Liver (tissue), 9 donors: ENCODE measurements around the gene SCRN1. TPM values are rescaled to one million over a fixed set of nuclear protein-coding genes. Genes with fewer than 3 reads are reported as not detected.

Experiments used
- DNase-seq: peaks from one replicate; pipeline ENCODE4 v3.0.0-alpha.2; 2017; ENCODE audit warnings: low spot score
- H3K27ac ChIP-seq, 2 donors: one replicate each; pipeline ENCODE4 v1.7.0; 2013; ENCODE audit warnings: inconsistent platforms in 2 of 2, low read length in 2 of 2, control low read depth in 1 of 2, low read depth in 1 of 2, mild to moderate bottlenecking in 1 of 2
- H3K27me3 ChIP-seq, 4 donors: one replicate each; pipeline versions ENCODE4 v1.6.1 to v1.7.0; 2013; ENCODE audit warnings: low read length in 3 of 4, inconsistent platforms in 1 of 4, mild to moderate bottlenecking in 1 of 4, moderate library complexity in 1 of 4; ENCODE audit not compliant: control insufficient read depth in 4 of 4, insufficient read depth in 4 of 4
- H3K36me3 ChIP-seq, 4 donors: one replicate each; pipeline versions ENCODE4 v1.6.1 to v1.7.0; 2013; ENCODE audit warnings: low read length in 3 of 4, mild to moderate bottlenecking in 3 of 4, low read depth in 1 of 4, moderate library complexity in 1 of 4; ENCODE audit not compliant: control insufficient read depth in 4 of 4, insufficient read depth in 3 of 4
- H3K4me1 ChIP-seq, 4 donors: one replicate each; pipeline versions ENCODE4 v1.6.1 to v1.7.0; 2013; ENCODE audit warnings: low read length in 3 of 4, mild to moderate bottlenecking in 3 of 4, moderate library complexity in 1 of 4; ENCODE audit not compliant: control insufficient read depth in 4 of 4, insufficient read depth in 4 of 4
- H3K4me3 ChIP-seq, 3 donors: one replicate each; pipeline versions ENCODE4 v1.6.1 to v1.7.0; 2013; ENCODE audit warnings: low read length in 3 of 3, control low read depth in 1 of 3, low read depth in 1 of 3, mild to moderate bottlenecking in 1 of 3
- H3K9ac ChIP-seq, 2 donors: one replicate each; pipeline ENCODE4 v1.7.0; 2013; ENCODE audit warnings: low read length in 2 of 2, mild to moderate bottlenecking in 2 of 2, moderate library complexity in 2 of 2, control low read depth in 1 of 2, low read depth in 1 of 2
- H3K9me3 ChIP-seq, 4 donors: one replicate each; pipeline versions ENCODE4 v1.6.1 to v1.7.0; 2013; ENCODE audit warnings: low read length in 3 of 4; ENCODE audit not compliant: control insufficient read depth in 4 of 4
- EGR1 ChIP-seq, 2 donors: IDR thresholded peaks; 2 replicates each; pipeline ENCODE4 v1.6.1; 2016 to 2018; ENCODE audit warnings: antibody characterized with exemption in 2 of 2, low read depth in 2 of 2
- FOXA1 ChIP-seq: IDR thresholded peaks from 2 replicates; pipeline ENCODE4 v1.6.1; 2016; ENCODE audit warnings: antibody characterized with exemption
- FOXA2 ChIP-seq: IDR thresholded peaks from 2 replicates; pipeline ENCODE4 v1.6.1; 2016; ENCODE audit warnings: antibody characterized with exemption
- GABPA ChIP-seq, 2 donors: IDR thresholded peaks in 1 of 2; conservative IDR thresholded peaks in 1 of 2; 2 replicates each; pipeline ENCODE4 v1.6.1; 2016; ENCODE audit warnings: antibody characterized with exemption in 2 of 2, mild to moderate bottlenecking in 1 of 2, moderate library complexity in 1 of 2
- HNF4A ChIP-seq, 2 donors: conservative IDR thresholded peaks; 2 replicates each; pipeline ENCODE4 v1.6.1; 2016; ENCODE audit warnings: antibody characterized with exemption in 2 of 2, mild to moderate bottlenecking in 2 of 2
- HNF4G ChIP-seq: IDR thresholded peaks from 2 replicates; pipeline ENCODE4 v1.6.1; 2016; ENCODE audit warnings: antibody characterized with exemption
- JUND ChIP-seq, 2 donors: IDR thresholded peaks; 2 replicates each; pipeline ENCODE4 v1.6.1; 2016; ENCODE audit warnings: antibody characterized with exemption in 2 of 2
- NR2F2 ChIP-seq: IDR thresholded peaks from 2 replicates; pipeline ENCODE4 v1.6.1; 2016; ENCODE audit warnings: antibody characterized with exemption
- RAD21 ChIP-seq, 2 donors: IDR thresholded peaks; 2 replicates each; pipeline ENCODE4 v1.6.1; 2016; ENCODE audit warnings: antibody characterized with exemption in 2 of 2, mild to moderate bottlenecking in 2 of 2
- RXRA ChIP-seq, 2 donors: IDR thresholded peaks; 2 replicates each; pipeline ENCODE4 v1.6.1; 2017 to 2018; ENCODE audit warnings: antibody characterized with exemption in 2 of 2, mild to moderate bottlenecking in 1 of 2
- SP1 ChIP-seq: IDR thresholded peaks from 2 replicates; pipeline ENCODE4 v1.6.1; 2018; ENCODE audit warnings: antibody characterized with exemption, mild to moderate bottlenecking
- TAF1 ChIP-seq: conservative IDR thresholded peaks from 2 replicates; pipeline ENCODE4 v1.6.1; 2016; ENCODE audit warnings: antibody characterized with exemption, mild to moderate bottlenecking
- YY1 ChIP-seq: IDR thresholded peaks from 2 replicates; pipeline ENCODE4 v1.6.1; 2016; ENCODE audit warnings: antibody characterized with exemption, mild to moderate bottlenecking
- WGBS: extraction: QIAGEN DNeasy Blood & Tissue Kit; methylation state at CpG from one replicate; pipeline ENCODE4 v1.1.7; 2013; 5-methylcytosine and 5-hydroxymethylcytosine counted together
- polyA plus RNA-seq, 2 donors: library from polyadenylated mRNA; stranded (reverse) in 1 of 2; unstranded in 1 of 2; fragments of 200-250 nt in 1 of 2; fragments of >200 nt in 1 of 2; fragmentation: Nextera tagmentation in 1 of 2; extraction: Ambion mirVana in 1 of 2; gene quantifications; one replicate each; pipeline versions ENCODE4 v1.2.1 to v1.2.3, GENCODE V29; 2013 to 2015
- total RNA-seq, 2 donors: library from RNA; depleted of rRNA; stranded (reverse); fragments of >200 nt; gene quantifications; one replicate each; pipeline ENCODE4 v1.2.3, GENCODE V29; 2014
- TF ChIP-seq, protein P1 (sequence below): fragments of 150-350 bp; IDR thresholded peaks from 2 replicates; pipeline ENCODE4 v1.5.1; 2017; ENCODE audit warnings: improper control_type of control experiment, low read depth, low read length; ENCODE audit not compliant: missing input control
- TF ChIP-seq, protein P2 (sequence below): IDR thresholded peaks from 2 replicates; pipeline ENCODE4 v1.6.1; 2016; ENCODE audit warnings: antibody characterized with exemption, mild to moderate bottlenecking
- TF ChIP-seq, protein P3 (sequence below): IDR thresholded peaks from 2 replicates; pipeline ENCODE4 v1.6.1; 2016; ENCODE audit warnings: antibody characterized with exemption
- TF ChIP-seq, protein P4 (sequence below): IDR thresholded peaks from 2 replicates; pipeline ENCODE4 v1.6.1; 2016; ENCODE audit warnings: antibody characterized with exemption
- TF ChIP-seq, protein P5 (sequence below): IDR thresholded peaks from 2 replicates; pipeline ENCODE4 v1.6.1; 2016; ENCODE audit warnings: antibody characterized with exemption
- donor health status: healthy.
- donor health status: healthy.
- donor health status: healthy.
- donor health status: healthy.
- donor health status: healthy.

SCRN1 gene
- total and polyA plus RNA-seq, 4 donors, result 1.1 to 4.1 (median 2.0) TPM

DNA sequence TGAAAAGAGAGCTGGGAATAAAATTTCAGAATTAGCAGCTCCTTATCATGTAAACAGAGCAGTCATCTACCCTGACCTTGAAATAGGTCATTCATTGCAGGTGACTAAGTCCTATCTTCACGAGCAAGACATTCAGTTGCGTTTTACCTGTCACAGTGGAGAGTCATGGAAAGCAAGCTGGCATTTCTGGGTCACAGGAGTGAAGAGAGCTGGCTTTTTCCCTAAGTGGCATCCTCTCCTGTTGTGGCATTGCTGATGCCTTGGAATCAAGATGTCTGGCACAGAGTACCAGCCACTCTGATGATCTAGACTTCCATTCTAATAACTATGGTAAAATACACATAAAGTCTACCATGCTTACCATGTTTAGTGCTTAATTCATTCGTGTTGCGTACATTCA is 70.8 kb downstream of the SCRN1 start:
- no peak overlapping the region for H3K27ac ChIP-seq
- no peak overlapping the region for H3K4me3 ChIP-seq
- no peaks in the 10 kb centered on the region for H3K9me3 ChIP-seq
- H3K27me3 ChIP-seq, result no peaks in the 10 kb centered on the region
- no peaks in the 10 kb centered on the region for H3K4me1 ChIP-seq
- no peak overlapping the region for H3K9ac ChIP-seq
- TF ChIP-seq HNF4A (conservative IDR thresholded peaks at IDR 0.05), result no peak
- TF ChIP-seq TAF1, result no peak
- no peak for DNase-seq
- 76% methylated on average over 4 of the region's 4 CpGs for WGBS
- H3K36me3 ChIP-seq, result no peaks in the 10 kb centered on the region

DNA sequence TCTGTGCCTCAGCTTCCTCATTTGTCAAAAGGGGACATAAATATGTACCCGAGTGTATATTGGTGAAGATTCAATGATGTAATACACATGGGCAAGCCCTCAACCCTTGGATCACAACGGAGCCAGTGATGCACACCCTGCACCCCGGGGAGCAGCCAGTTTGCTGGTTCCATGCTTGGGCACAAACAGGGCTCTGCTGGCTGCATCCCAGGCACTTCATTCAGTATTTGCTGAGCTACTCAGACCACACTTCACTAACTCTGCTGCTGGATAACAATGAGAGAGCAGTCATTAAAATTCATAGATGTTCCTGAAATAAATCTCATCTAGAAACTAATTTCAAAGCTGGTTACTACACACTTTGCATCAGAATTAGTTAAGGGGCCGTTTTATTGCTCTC is 72.0 kb downstream of the SCRN1 start:
- Histone ChIP-seq H3K36me3 (no peaks in the 10 kb centered on the region), H3K27ac (no peak overlapping the region), H3K4me1 (no peaks in the 10 kb centered on the region), H3K9me3 (no peaks in the 10 kb centered on the region), H3K4me3 (no peak overlapping the region), H3K9ac (no peak overlapping the region), H3K27me3 (no peaks in the 10 kb centered on the region)
- no peak for DNase-seq
- WGBS, result 72% methylated on average over 4 of the region's 4 CpGs
- TF ChIP-seq FOXA1 (no peak), HNF4A (conservative IDR thresholded peaks at IDR 0.05) (no peak), TAF1 (no peak), NR2F2 (no peak)

DNA sequence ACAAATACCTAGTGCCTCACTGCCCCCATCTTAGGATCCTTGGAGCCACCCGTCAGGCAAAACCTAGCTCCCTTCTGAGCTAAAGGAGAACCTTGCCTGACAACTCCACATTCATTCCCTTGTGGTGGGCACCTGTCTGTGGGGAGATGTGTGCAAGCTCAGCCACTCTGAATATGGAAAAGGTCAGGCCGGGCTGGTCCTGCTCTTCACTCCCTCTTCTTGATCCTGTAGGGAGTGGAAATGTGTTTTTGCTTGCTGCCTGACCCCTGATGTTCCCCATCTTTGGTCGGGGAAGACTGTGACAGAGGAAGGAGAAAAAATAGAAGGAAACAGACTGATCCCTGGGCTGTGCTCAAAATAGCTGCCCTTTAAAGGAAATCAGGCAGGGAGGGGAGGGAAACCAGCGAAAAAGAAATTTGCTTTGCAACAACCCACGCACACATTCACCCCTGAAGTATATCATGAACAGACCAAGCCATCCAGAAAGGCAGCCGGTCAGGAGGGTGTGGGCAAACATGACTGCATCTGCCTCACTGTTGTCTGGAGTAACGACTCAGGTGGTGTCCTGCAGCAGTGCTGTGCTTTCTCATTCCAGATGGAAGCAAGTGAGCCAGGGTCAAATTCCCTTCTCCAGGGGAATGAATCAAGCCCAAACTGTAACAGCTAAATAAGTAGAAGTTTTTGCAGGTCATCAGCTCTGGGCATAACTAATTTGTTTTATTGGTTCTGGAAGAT is 74.0 kb downstream of the SCRN1 start:
- TF ChIP-seq TAF1, result no peak
- no peak for TF ChIP-seq HNF4G
- TF ChIP-seq FOXA2, result no peak
- TF ChIP-seq EGR1 (IDR thresholded peaks at IDR 0.05; ENCODE audit: low read depth in 2 of 2), result no peak
- TF ChIP-seq SP1, result no peak
- TF ChIP-seq, protein P1, sequence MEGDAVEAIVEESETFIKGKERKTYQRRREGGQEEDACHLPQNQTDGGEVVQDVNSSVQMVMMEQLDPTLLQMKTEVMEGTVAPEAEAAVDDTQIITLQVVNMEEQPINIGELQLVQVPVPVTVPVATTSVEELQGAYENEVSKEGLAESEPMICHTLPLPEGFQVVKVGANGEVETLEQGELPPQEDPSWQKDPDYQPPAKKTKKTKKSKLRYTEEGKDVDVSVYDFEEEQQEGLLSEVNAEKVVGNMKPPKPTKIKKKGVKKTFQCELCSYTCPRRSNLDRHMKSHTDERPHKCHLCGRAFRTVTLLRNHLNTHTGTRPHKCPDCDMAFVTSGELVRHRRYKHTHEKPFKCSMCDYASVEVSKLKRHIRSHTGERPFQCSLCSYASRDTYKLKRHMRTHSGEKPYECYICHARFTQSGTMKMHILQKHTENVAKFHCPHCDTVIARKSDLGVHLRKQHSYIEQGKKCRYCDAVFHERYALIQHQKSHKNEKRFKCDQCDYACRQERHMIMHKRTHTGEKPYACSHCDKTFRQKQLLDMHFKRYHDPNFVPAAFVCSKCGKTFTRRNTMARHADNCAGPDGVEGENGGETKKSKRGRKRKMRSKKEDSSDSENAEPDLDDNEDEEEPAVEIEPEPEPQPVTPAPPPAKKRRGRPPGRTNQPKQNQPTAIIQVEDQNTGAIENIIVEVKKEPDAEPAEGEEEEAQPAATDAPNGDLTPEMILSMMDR, result no peak
- TF ChIP-seq RAD21 (IDR thresholded peaks at IDR 0.05), result no peak
- TF ChIP-seq RXRA (IDR thresholded peaks at IDR 0.05), result no peak
- no peak for TF ChIP-seq HNF4A (conservative IDR thresholded peaks at IDR 0.05)
- TF ChIP-seq YY1, result no peak
- TF ChIP-seq, protein P2, sequence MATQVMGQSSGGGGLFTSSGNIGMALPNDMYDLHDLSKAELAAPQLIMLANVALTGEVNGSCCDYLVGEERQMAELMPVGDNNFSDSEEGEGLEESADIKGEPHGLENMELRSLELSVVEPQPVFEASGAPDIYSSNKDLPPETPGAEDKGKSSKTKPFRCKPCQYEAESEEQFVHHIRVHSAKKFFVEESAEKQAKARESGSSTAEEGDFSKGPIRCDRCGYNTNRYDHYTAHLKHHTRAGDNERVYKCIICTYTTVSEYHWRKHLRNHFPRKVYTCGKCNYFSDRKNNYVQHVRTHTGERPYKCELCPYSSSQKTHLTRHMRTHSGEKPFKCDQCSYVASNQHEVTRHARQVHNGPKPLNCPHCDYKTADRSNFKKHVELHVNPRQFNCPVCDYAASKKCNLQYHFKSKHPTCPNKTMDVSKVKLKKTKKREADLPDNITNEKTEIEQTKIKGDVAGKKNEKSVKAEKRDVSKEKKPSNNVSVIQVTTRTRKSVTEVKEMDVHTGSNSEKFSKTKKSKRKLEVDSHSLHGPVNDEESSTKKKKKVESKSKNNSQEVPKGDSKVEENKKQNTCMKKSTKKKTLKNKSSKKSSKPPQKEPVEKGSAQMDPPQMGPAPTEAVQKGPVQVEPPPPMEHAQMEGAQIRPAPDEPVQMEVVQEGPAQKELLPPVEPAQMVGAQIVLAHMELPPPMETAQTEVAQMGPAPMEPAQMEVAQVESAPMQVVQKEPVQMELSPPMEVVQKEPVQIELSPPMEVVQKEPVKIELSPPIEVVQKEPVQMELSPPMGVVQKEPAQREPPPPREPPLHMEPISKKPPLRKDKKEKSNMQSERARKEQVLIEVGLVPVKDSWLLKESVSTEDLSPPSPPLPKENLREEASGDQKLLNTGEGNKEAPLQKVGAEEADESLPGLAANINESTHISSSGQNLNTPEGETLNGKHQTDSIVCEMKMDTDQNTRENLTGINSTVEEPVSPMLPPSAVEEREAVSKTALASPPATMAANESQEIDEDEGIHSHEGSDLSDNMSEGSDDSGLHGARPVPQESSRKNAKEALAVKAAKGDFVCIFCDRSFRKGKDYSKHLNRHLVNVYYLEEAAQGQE, result no peak
- TF ChIP-seq JUND (IDR thresholded peaks at IDR 0.05), result no peak
- no peak for TF ChIP-seq FOXA1
- TF ChIP-seq, protein P3, sequence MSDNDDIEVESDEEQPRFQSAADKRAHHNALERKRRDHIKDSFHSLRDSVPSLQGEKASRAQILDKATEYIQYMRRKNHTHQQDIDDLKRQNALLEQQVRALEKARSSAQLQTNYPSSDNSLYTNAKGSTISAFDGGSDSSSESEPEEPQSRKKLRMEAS, result no peak
- no peak for TF ChIP-seq GABPA (IDR thresholded peaks at IDR 0.05 in 1 of 2, conservative IDR thresholded peaks at IDR 0.05 in 1 of 2)
- TF ChIP-seq, protein P4, sequence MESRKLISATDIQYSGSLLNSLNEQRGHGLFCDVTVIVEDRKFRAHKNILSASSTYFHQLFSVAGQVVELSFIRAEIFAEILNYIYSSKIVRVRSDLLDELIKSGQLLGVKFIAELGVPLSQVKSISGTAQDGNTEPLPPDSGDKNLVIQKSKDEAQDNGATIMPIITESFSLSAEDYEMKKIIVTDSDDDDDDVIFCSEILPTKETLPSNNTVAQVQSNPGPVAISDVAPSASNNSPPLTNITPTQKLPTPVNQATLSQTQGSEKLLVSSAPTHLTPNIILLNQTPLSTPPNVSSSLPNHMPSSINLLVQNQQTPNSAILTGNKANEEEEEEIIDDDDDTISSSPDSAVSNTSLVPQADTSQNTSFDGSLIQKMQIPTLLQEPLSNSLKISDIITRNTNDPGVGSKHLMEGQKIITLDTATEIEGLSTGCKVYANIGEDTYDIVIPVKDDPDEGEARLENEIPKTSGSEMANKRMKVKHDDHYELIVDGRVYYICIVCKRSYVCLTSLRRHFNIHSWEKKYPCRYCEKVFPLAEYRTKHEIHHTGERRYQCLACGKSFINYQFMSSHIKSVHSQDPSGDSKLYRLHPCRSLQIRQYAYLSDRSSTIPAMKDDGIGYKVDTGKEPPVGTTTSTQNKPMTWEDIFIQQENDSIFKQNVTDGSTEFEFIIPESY, result no peak
- TF ChIP-seq, protein P5, sequence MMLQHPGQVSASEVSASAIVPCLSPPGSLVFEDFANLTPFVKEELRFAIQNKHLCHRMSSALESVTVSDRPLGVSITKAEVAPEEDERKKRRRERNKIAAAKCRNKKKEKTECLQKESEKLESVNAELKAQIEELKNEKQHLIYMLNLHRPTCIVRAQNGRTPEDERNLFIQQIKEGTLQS, result no peak
- 59% methylated on average over 7 of the region's 7 CpGs for WGBS
- no peaks in the 10 kb centered on the region for H3K36me3 ChIP-seq
- no peaks in the 10 kb centered on the region for H3K9me3 ChIP-seq
- DNase-seq, result no peak
- no peak overlapping the region for H3K27ac ChIP-seq
- no peaks in the 10 kb centered on the region for H3K27me3 ChIP-seq
- H3K9ac ChIP-seq, result no peak overlapping the region
- no peak overlapping the region for H3K4me3 ChIP-seq
- no peaks in the 10 kb centered on the region for H3K4me1 ChIP-seq
